Testis (tissue), 3 donors: Measurements from ENCODE around the gene RPS15. TPM values are rescaled to one million over a fixed set of nuclear protein-coding genes. Genes with fewer than 3 reads are reported as not detected.

Experiments used
- DNase-seq: peaks from one replicate; pipeline ENCODE4 v3.0.0-alpha.2; 2019
- H3K27ac ChIP-seq, 2 donors: fragments of 200-600 bp; sonication (generic); one replicate each; pipeline ENCODE4 v1.5.1; 2019
- H3K27me3 ChIP-seq: fragments of 200-600 bp; sonication (generic); one replicate; pipeline ENCODE4 v1.5.1; 2019
- H3K36me3 ChIP-seq: fragments of 200-600 bp; sonication (generic); one replicate; pipeline ENCODE4 v1.5.1; 2017; ENCODE audit warnings: low read depth; ENCODE audit errors: missing control alignments
- H3K4me1 ChIP-seq: fragments of 200-600 bp; sonication (generic); one replicate; pipeline ENCODE4 v1.5.1; 2019
- H3K4me3 ChIP-seq, 2 donors: fragments of 200-600 bp; sonication (generic); one replicate each; pipeline ENCODE4 v1.5.1; 2017 to 2019
- H3K9me3 ChIP-seq: fragments of 200-600 bp; sonication (generic); one replicate; pipeline ENCODE4 v1.5.1; 2017
- POLR2A ChIP-seq: fragments of 450-650 bp; IDR thresholded peaks from one replicate; pipeline ENCODE4 v1.6.1; 2017; ENCODE audit warnings: antibody characterized with exemption, mild to moderate bottlenecking, moderate library complexity
- WGBS, 2 donors: methylation state at CpG; one replicate each; pipeline ENCODE4 v1.1.5; 2018; 5-methylcytosine and 5-hydroxymethylcytosine counted together
- intact Hi-C: fragments of 100-400 bp; cut with DNase I; formaldehyde crosslinking; loops from one replicate; pipeline ENCODE4 v1.15.1; 2023; ENCODE audit warnings: low total_unique reads
- polyA plus RNA-seq: library from polyadenylated mRNA; stranded (reverse); fragments of 350-450 nt; fragmentation: Illumina TruSeq; extraction: RNeasy Lipid Tissue Mini Kit (QIAGEN cat#74804); gene quantifications from one replicate; pipeline ENCODE4 v1.2.3, GENCODE V29; 2014; ENCODE audit warnings: low read depth, low replicate concordance; ENCODE audit not compliant: insufficient read depth
- total RNA-seq, 2 donors: library from RNA; depleted of rRNA; stranded (reverse); fragments of >200 nt; gene quantifications; one replicate each; pipeline ENCODE4 v1.2.3, GENCODE V29; 2016
- TF ChIP-seq, protein P1 (sequence below), 3 experiments: fragments of 450-650 bp in 2 of 3; fragments of 200-600 bp in 1 of 3; sonication (generic) in 1 of 3; IDR thresholded peaks; one replicate each; pipeline ENCODE4 v1.5.1; 2016 to 2019; ENCODE audit warnings: antibody characterized with exemption in 3 of 3, mild to moderate bottlenecking in 2 of 3, moderate library complexity in 1 of 3

Gene RPS15
- total and polyA plus RNA-seq, 3 donors from 2014 or later: 768 to 1,750 (median 1,248) TPM

DNA sequence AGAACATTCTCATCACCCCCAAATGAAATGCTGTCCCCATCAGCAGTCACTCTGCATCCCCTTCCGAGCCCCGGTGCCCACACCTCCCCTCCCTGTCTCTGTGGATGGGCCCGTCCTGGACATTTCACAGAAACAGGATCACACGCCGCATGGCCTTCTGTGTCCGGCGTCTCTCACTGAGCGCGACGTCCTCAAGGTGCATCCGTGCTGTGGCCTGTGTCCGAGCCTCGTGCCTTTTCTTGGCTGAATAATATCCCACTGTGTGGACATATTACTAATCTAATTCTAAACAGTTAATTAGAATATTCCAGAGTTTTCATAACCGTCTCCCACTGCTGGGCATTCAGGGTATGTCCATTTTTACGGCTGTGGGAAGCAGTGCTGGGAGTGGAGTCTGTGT, 45.8 kb upstream of the RPS15 start:
- Histone ChIP-seq H3K4me3 (no peak overlapping the region), H3K4me1 (peaks cover 20% of the 10 kb centered on the region), H3K9me3 (no peaks in the 10 kb centered on the region), H3K27me3 (no peaks in the 10 kb centered on the region), H3K27ac (no peak overlapping the region), H3K36me3 (no peaks in the 10 kb centered on the region)
- intact Hi-C loops: no loop called here
- WGBS, 2 donors: 92 to 97% methylated on average over 15 of the region's 15 CpGs
- no peak for DNase-seq
- no peak for TF ChIP-seq POLR2A
- TF ChIP-seq, protein P1, sequence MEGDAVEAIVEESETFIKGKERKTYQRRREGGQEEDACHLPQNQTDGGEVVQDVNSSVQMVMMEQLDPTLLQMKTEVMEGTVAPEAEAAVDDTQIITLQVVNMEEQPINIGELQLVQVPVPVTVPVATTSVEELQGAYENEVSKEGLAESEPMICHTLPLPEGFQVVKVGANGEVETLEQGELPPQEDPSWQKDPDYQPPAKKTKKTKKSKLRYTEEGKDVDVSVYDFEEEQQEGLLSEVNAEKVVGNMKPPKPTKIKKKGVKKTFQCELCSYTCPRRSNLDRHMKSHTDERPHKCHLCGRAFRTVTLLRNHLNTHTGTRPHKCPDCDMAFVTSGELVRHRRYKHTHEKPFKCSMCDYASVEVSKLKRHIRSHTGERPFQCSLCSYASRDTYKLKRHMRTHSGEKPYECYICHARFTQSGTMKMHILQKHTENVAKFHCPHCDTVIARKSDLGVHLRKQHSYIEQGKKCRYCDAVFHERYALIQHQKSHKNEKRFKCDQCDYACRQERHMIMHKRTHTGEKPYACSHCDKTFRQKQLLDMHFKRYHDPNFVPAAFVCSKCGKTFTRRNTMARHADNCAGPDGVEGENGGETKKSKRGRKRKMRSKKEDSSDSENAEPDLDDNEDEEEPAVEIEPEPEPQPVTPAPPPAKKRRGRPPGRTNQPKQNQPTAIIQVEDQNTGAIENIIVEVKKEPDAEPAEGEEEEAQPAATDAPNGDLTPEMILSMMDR (IDR thresholded peaks at IDR 0.05): no peak

DNA sequence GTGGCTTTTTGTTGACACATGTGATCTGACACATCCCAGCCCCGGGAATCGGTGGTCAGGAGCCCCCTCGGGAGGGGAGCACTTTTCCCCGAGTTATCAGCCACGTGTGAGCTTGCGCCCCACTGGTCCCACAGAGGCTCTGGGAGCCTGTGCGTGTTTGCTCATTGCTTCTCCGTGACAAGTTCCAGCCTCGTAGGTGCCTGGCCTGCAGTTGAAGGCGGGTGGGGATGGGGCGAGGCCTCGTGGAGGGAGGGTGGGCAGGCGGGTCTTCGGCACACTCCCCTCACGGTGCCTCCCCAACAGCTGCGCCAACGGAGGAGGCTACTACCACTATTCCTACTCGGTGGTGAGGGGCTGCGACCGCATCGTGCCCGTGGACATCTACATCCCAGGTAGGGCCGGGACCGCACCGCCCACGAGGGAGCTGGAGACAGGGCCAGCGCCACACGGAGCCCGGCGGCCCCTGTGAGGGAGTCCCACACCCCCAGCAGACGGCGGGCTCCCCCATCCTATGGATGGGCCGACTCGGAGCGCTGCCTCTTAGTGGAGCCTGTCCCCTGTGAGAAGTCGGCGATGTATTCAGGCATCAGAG, 45.2 kb upstream of the RPS15 start:
- DNase-seq: no peak
- peaks cover 20% of the 10 kb centered on the region for H3K4me1 ChIP-seq
- no peak overlapping the region for H3K27ac ChIP-seq
- intact Hi-C loops: no loop called here
- H3K27me3 ChIP-seq: no peaks in the 10 kb centered on the region
- TF ChIP-seq, protein P1 (IDR thresholded peaks at IDR 0.05): no peak
- no peak for TF ChIP-seq POLR2A
- H3K36me3 ChIP-seq: no peaks in the 10 kb centered on the region
- 93 to 94% methylated on average over 20 to 35 of the region's 37 CpGs for WGBS, 2 donors
- no peak overlapping the region for H3K4me3 ChIP-seq
- no peaks in the 10 kb centered on the region for H3K9me3 ChIP-seq

DNA sequence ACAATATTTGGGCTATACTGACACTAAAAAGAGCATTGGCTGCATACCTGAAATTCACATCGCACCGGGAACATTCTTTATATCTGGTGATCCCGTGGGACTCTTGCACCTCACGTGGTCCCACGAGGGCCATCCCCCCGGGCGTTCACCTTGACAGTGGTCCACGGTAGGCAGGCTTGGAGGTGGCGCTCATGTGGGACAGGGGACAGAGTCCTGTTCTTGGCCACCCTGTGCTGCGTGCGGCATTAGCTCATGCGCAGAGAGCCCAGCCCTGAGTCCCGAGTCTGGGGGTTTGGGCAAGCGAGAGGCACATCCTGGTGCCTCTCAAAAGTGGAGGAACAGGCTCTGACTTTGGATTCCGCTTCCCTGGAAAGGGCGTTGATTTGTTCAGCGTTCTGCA, 44.4 kb upstream of the RPS15 start:
- Histone ChIP-seq H3K4me1 (peaks cover 20% of the 10 kb centered on the region), H3K4me3 (no peak overlapping the region), H3K27me3 (no peaks in the 10 kb centered on the region), H3K36me3 (no peaks in the 10 kb centered on the region), H3K27ac (no peak overlapping the region), H3K9me3 (no peaks in the 10 kb centered on the region)
- TF ChIP-seq, protein P1 (IDR thresholded peaks at IDR 0.05): no peak
- no peak for TF ChIP-seq POLR2A
- WGBS, 2 donors: 91% methylated on average over 7 to 17 of the region's 17 CpGs
- no peak for DNase-seq
- intact Hi-C loops: no loop called here

- H3K9me3 ChIP-seq: no peaks in the 10 kb centered on the region
- H3K36me3 ChIP-seq: no peaks in the 10 kb centered on the region
- intact Hi-C loops: no loop called here
- DNase-seq: no peak
- H3K27me3 ChIP-seq: no peaks in the 10 kb centered on the region
- peaks cover 22% of the 10 kb centered on the region for H3K4me1 ChIP-seq
- H3K27ac ChIP-seq: no peak overlapping the region
- TF ChIP-seq, protein P1 (IDR thresholded peaks at IDR 0.05): no peak
- no peak for TF ChIP-seq POLR2A
- H3K4me3 ChIP-seq: no peak overlapping the region
- WGBS, 2 donors: 55 to 56% methylated on average over 22 to 43 of the region's 43 CpGs
Measured at GRCh38 chr19:1394252-1395193, 43.7 kb upstream of the RPS15 start.
